GM19193 (cell line): ENCODE data around the gene MTRF1.
A peak's percentile ranks its signal among the peaks of the same experiment; 100 is the strongest.

Experiments used
- POLR2A ChIP-seq: IDR thresholded peaks from 4 replicates; pipeline ENCODE4 v1.6.1; 2011; ENCODE audit not compliant: insufficient read depth, insufficient read length; ENCODE audit errors: extremely low read depth

The MTRF1 gene

GRCh38 chr13:41263261-41263971 is at the start of gene MTRF1:
Gene MTRF1, minus strand, starts transcription at chr13:41263576. Its CDS starts 2,669 bp downstream, at chr13:41260907.
- TF ChIP-seq POLR2A, result peak; percentile 67

DNA sequence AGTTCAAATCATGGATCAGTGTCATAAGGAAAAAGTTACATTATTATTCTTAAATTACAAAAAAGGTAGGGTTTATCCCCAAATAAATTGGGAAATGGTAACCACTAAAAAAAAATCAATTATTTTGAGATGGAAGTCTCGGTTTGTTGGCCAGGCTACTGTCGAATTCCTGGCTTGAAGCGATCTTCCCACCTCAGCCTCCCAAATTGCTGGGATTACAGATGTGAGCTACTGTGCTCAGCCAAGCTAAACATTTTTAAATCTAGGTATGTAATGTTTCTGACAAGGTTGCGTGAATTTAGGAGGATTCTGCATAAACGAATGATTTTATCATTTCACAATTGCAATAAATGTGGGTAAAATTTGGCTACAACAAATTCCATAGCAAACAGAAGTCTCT is 49.7 kb upstream of the MTRF1 start:
- no peak for TF ChIP-seq POLR2A

GRCh38 chr13:41312176-41312500 is 48.8 kb upstream of the MTRF1 start:
- no peak for TF ChIP-seq POLR2A

- TF ChIP-seq POLR2A, result peak; percentile 17
These were observed 48.2 kb upstream of the MTRF1 start for GRCh38 chr13:41311406-41312175.

GRCh38 chr13:41310963-41311405 is 47.6 kb upstream of the MTRF1 start, which contains the start of gene NAA16:
Gene NAA16, plus strand, starts transcription at chr13:41311267. Its CDS starts 262 bp downstream, at chr13:41311529.
- TF ChIP-seq POLR2A, result peak; percentile 84

DNA sequence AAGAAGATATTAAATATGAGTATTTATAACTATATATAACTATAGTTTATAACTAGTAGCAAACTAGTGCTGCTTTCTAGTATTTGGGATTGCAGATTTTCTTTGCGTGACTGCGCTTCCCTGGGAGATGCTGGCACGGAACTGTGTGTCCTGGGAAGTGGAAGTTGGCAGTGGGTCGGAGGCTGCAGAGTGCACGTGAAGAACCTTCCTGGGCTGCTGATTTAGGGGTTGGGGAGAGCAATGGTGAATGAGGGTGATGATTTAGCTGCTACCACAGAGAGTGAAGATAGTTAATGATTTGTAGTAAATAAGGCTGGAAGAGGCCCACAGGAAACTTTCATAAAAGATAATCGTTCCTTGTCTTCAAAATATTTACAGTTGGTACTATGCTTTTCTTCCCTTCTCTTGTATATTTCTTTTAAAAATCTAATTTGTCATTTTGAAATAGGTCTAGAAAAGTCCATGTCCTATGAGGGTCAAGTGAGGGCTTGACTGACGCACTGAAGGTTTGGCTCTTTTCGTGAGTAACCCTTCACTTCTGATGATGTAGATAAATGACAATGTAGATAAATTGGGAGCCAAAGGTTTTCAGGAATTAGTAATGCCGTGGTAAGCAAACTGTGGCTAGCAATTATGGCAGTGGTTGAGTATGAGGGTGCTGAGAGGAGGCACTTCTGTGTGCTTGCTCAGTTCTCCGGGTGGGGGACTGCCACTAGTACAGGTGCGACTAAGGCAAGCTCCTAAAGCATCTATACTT is 44.7 kb upstream of the MTRF1 start:
- TF ChIP-seq POLR2A, result no peak

DNA sequence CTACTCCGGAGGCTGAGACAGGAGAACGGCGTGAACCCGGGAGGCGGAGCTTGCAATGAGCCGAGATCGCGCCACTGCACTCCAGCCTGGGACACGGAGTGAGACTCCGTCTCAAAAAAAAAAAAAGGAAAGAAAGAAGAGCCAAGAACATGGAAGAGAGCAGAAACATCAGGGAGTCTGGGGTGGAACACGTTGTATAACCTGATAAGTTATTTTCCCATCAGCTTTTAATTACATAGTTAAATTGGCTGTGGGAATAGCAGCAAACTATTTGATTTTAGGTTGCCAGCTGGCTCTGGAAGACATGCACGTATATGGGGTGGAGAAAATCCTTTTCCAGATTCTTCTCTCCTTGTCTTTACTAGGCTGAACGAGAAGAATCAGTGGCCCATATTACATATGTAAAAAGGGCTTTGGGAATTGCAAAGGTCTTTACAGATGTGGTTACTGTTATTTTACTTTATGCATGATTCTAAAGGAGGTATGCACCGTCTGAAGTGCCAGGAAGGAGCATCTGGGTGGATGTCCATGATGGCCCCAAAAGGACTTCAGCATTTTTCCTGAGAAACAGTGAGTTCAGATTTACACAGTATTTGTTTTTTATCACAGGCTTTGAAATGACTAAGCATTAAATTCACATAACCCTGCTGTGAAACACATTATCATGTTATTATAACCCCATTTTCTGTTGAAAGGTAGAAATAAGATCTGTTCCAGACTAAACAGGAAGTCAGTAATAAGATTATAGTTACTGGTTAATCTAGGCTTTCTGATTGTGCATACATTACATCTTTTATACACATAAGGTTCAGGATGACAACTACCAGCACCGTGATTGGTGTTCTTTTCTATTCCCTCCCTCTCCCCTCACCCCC is 43.1 kb upstream of the MTRF1 start:
- no peak for TF ChIP-seq POLR2A

DNA sequence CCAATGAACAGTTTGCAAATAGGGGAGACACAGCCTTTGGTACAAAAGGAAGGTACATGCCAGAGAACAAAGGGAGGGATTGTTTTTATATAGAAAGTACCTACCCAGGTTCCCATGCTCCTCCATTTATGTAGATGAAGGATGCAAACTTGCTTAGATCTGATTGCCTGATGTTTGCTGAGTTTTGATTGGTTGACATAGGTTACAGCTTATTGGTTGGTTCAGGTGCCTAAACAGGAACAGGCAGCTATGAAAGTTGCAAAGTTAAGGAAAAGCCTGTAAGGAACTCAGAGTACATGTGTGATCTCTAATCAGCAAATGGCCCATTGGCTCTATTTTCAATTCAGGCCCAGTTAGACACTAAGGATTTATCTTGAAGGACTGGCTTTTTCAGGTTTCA is 41.2 kb upstream of the MTRF1 start:
- TF ChIP-seq POLR2A, result no peak

GRCh38 chr13:41302743-41303142 is 39.4 kb upstream of the MTRF1 start:
- no peak for TF ChIP-seq POLR2A

GRCh38 chr13:41299316-41300094 is 36.1 kb upstream of the MTRF1 start:
- TF ChIP-seq POLR2A, result no peak

DNA sequence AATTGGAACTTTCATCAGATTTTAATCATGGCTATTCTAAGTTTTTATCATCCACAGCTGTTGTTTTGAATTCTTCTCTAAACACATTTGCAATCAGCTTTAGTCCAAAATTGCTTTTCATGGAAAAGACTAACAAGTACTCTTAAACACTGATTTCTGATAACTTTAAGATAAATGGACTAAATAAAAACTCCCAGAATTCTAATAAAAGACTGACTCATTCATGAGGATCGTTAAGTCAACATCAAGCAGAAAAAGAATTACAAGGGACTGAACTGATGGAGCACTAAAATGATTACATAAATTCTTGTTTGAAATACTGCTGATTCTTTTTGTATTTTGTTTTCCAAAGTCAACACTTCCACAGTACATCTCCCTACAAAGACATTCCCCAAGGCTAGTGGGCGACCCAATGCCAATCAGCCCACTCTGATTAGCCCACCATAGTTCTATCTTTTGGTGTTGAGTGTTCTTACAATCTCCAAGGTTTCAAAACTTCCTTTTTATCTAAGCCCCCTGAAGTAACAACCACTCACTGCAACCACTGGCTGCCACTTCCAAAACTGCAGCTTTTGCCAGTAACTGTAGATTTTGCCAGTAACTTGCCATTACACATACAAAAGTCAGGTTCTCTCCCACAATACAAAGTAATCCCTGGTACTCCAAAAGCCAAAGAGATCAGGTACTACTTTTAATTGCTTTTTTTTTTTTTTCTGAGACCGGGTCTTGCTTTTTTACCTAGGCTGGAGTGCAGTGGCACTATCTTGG is 33.7 kb upstream of the MTRF1 start:
- no peak for TF ChIP-seq POLR2A

GRCh38 chr13:41295973-41296372 is 32.6 kb upstream of the MTRF1 start:
- no peak for TF ChIP-seq POLR2A

DNA sequence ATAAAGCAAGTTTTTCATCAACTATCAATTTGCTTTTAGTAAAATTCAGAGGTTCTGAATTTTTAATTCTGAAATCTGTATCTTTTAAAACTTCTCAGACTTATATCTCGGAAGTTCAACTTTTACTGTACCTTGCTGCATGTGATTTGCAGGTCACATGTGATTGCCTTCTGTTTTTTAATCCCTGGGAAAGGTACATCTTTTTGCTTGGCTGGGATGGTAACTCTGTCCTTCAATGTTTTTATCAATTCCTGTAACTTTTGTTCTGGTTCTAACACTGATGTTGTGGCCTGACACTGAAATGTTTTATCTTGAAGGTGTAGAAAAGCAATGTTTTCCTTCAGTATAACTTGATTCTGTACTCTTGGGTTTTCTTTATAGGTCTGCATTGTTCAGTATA is 31.5 kb upstream of the MTRF1 start:
- TF ChIP-seq POLR2A, result no peak
